CD14-positive monocyte (primary cell): ENCODE data around the gene NCBP1. TPM values are rescaled to one million over a fixed set of nuclear protein-coding genes. Genes with fewer than 3 reads are reported as not detected.
"Not testable (repeated sequence)": the region's sequence is repeated elsewhere in the genome, so short reads cannot be mapped to it uniquely, and the experiment has no call there.

Experiments
- DNase-seq, 3 donors: peaks; one replicate each; pipeline ENCODE4 v3.0.0-alpha.2; 2011 to 2022
- H2AFZ ChIP-seq: 2 replicates; pipeline ENCODE4 v1.6.0; 2012; ENCODE audit warnings: mild to moderate bottlenecking, low read depth, low read length, inconsistent platforms; ENCODE audit not compliant: insufficient read depth, poor library complexity, severe bottlenecking
- H3K27ac ChIP-seq, 2 donors: 1 replicate in 1 of 2; 2 replicates in 1 of 2; pipeline ENCODE4 v1.5.1; 2012 to 2013; ENCODE audit warnings: low read length in 2 of 2, control low read depth in 1 of 2, inconsistent platforms in 1 of 2, low read depth in 1 of 2, mild to moderate bottlenecking in 1 of 2
- H3K27me3 ChIP-seq, 2 donors: one replicate each; pipeline versions ENCODE4 v1.6.0 to v1.6.1; 2011 to 2013; ENCODE audit warnings: low read length in 2 of 2; ENCODE audit not compliant: control insufficient read depth in 2 of 2, insufficient read depth in 2 of 2
- H3K36me3 ChIP-seq, 2 donors: replicated peaks in 1 of 2; 1 replicate in 1 of 2; 2 replicates in 1 of 2; pipeline versions ENCODE4 v1.5.1 to v1.6.1; 2012 to 2013; ENCODE audit warnings: low read length in 2 of 2, control low read depth in 1 of 2, inconsistent platforms in 1 of 2, mild to moderate bottlenecking in 1 of 2; ENCODE audit not compliant: insufficient read depth in 2 of 2, control insufficient read depth in 1 of 2
- H3K4me1 ChIP-seq, 2 donors: 1 replicate in 1 of 2; 2 replicates in 1 of 2; pipeline versions ENCODE4 v1.5.1 to v1.6.1; 2012 to 2013; ENCODE audit warnings: low read length in 2 of 2, control low read depth in 1 of 2, inconsistent platforms in 1 of 2, mild to moderate bottlenecking in 1 of 2, moderate library complexity in 1 of 2; ENCODE audit not compliant: insufficient read depth in 2 of 2, control insufficient read depth in 1 of 2
- H3K4me2 ChIP-seq: replicated peaks from 2 replicates; pipeline ENCODE3; 2012; ENCODE audit warnings: low read length, moderate library complexity, mild to moderate bottlenecking; ENCODE audit not compliant: poor library complexity, severe bottlenecking; ENCODE audit errors: extremely low read depth
- H3K4me3 ChIP-seq, 3 experiments: fragments of 200-600 bp in 1 of 3; sonication (generic) in 1 of 3; replicated peaks in 1 of 3; 1 replicate in 2 of 3; 2 replicates in 1 of 3; pipeline ENCODE4 v1.5.1; 2011 to 2013; ENCODE audit warnings: low read length in 3 of 3, mild to moderate bottlenecking in 3 of 3, control low read depth in 2 of 3, low read depth in 2 of 3, inconsistent platforms in 1 of 3, moderate library complexity in 1 of 3
- H3K79me2 ChIP-seq: 2 replicates; pipeline ENCODE4 v1.6.0; 2012; ENCODE audit warnings: mild to moderate bottlenecking, control low read depth, inconsistent platforms, low read length, moderate library complexity; ENCODE audit not compliant: insufficient read depth
- H3K9ac ChIP-seq: 2 replicates; pipeline ENCODE4 v1.6.0; 2017; ENCODE audit warnings: low read length, mild to moderate bottlenecking; ENCODE audit not compliant: insufficient read depth, poor library complexity, severe bottlenecking
- H3K9me3 ChIP-seq, 2 donors: replicated peaks in 1 of 2; 1 replicate in 1 of 2; 2 replicates in 1 of 2; pipeline versions ENCODE4 v1.5.1 to v1.6.1; 2012 to 2013; ENCODE audit warnings: low read length in 2 of 2, control low read depth in 1 of 2; ENCODE audit not compliant: control insufficient read depth in 1 of 2, insufficient read depth in 1 of 2
- H4K20me1 ChIP-seq: 2 replicates; pipeline ENCODE4 v1.6.0; 2012; ENCODE audit warnings: mild to moderate bottlenecking, low read length, control low read depth, moderate library complexity; ENCODE audit not compliant: insufficient read depth
- H3K27ac Mint-ChIP-seq, 7 donors: one replicate each; pipeline ENCODE4 v1.8.0; 2020; ENCODE audit warnings: mild to moderate bottlenecking in 7 of 7, mixed read lengths in 7 of 7, moderate library complexity in 6 of 7, inconsistent platforms in 2 of 7
- H3K27me3 Mint-ChIP-seq, 3 donors: one replicate each; pipeline ENCODE4 v1.8.0; 2021 to 2022; ENCODE audit warnings: low read depth in 3 of 3, mild to moderate bottlenecking in 3 of 3, mixed read lengths in 3 of 3, moderate library complexity in 3 of 3, inconsistent platforms in 1 of 3
- H3K36me3 Mint-ChIP-seq, 2 donors: one replicate each; pipeline ENCODE4 v1.8.0; 2020; ENCODE audit warnings: mixed read lengths in 2 of 2, inconsistent platforms in 1 of 2, mild to moderate bottlenecking in 1 of 2
- H3K4me1 Mint-ChIP-seq: one replicate; pipeline ENCODE4 v1.8.0; 2020; ENCODE audit warnings: mild to moderate bottlenecking, mixed read lengths
- H3K4me3 Mint-ChIP-seq, 2 donors: one replicate each; pipeline ENCODE4 v1.8.0; 2020; ENCODE audit warnings: mild to moderate bottlenecking in 2 of 2, mixed read lengths in 2 of 2, moderate library complexity in 1 of 2
- H3K9me3 Mint-ChIP-seq, 7 donors: one replicate each; pipeline ENCODE4 v1.8.0; 2020 to 2022; ENCODE audit warnings: mixed read lengths in 7 of 7, mild to moderate bottlenecking in 6 of 7, moderate library complexity in 6 of 7, inconsistent platforms in 2 of 7
- WGBS: methylation state at CpG from one replicate; pipeline ENCODE4 v1.1.5; 2013; ENCODE audit warnings: missing lambda C conversion rate; ENCODE audit not compliant: insufficient coverage; 5-methylcytosine and 5-hydroxymethylcytosine counted together
- intact Hi-C, 2 donors: fragments of 100-400 bp; cut with micrococcal nuclease; formaldehyde crosslinking; loops; one replicate each; pipeline versions ENCODE4 v1.15.0 to v1.15.1; 2023
- polyA minus RNA-seq: library from RNA; depleted of rRNA, polyadenylated mRNA; stranded (reverse); fragments of >200 nt; gene quantifications from 2 replicates; pipeline ENCODE4 v1.2.3, GENCODE V29; 2012
- polyA plus RNA-seq, 3 donors: library from polyadenylated mRNA; depleted of rRNA in 1 of 3; unstranded in 2 of 3; stranded (reverse) in 1 of 3; fragments of 300-500 nt in 2 of 3; fragments of >200 nt in 1 of 3; fragmentation: Illumina TruSeq in 2 of 3; gene quantifications; 1 replicate in 2 of 3; 2 replicates in 1 of 3; pipeline ENCODE4 v1.2.3, GENCODE V29; 2012 to 2021
- total RNA-seq, 12 experiments: library from RNA in 1 of 12; stranded (reverse) in 1 of 12; fragments of 120-200 nt in 1 of 12; gene quantifications; one replicate each; pipeline ENCODE4 v1.2.4 and lab custom pipeline; 2013 to 2026; ENCODE audit warnings: mixed read lengths in 6 of 12, inconsistent platforms in 1 of 12
- TF ChIP-seq, protein P1 (sequence below): fragments of 200-600 bp; IDR thresholded peaks from one replicate; pipeline ENCODE4 v1.8.0; 2022; ENCODE audit warnings: antibody characterized with exemption, mild to moderate bottlenecking

NCBP1 gene, protein sequence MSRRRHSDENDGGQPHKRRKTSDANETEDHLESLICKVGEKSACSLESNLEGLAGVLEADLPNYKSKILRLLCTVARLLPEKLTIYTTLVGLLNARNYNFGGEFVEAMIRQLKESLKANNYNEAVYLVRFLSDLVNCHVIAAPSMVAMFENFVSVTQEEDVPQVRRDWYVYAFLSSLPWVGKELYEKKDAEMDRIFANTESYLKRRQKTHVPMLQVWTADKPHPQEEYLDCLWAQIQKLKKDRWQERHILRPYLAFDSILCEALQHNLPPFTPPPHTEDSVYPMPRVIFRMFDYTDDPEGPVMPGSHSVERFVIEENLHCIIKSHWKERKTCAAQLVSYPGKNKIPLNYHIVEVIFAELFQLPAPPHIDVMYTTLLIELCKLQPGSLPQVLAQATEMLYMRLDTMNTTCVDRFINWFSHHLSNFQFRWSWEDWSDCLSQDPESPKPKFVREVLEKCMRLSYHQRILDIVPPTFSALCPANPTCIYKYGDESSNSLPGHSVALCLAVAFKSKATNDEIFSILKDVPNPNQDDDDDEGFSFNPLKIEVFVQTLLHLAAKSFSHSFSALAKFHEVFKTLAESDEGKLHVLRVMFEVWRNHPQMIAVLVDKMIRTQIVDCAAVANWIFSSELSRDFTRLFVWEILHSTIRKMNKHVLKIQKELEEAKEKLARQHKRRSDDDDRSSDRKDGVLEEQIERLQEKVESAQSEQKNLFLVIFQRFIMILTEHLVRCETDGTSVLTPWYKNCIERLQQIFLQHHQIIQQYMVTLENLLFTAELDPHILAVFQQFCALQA
- total RNA-seq (2013) = 21.7 TPM
- polyA plus RNA-seq = 10 to 100 TPM in 2 of 3 donors, 1 to 10 TPM in 1; 8.9 to 15.8 (median 11.1) TPM
- 10.7 and 11.6 TPM in 2 replicates for polyA minus RNA-seq
- 32.3 to 58.0 (median 45.0) reads per million in 11 experiments for total RNA-seq (lab: John Stamatoyannopoulos, UW)

DNA sequence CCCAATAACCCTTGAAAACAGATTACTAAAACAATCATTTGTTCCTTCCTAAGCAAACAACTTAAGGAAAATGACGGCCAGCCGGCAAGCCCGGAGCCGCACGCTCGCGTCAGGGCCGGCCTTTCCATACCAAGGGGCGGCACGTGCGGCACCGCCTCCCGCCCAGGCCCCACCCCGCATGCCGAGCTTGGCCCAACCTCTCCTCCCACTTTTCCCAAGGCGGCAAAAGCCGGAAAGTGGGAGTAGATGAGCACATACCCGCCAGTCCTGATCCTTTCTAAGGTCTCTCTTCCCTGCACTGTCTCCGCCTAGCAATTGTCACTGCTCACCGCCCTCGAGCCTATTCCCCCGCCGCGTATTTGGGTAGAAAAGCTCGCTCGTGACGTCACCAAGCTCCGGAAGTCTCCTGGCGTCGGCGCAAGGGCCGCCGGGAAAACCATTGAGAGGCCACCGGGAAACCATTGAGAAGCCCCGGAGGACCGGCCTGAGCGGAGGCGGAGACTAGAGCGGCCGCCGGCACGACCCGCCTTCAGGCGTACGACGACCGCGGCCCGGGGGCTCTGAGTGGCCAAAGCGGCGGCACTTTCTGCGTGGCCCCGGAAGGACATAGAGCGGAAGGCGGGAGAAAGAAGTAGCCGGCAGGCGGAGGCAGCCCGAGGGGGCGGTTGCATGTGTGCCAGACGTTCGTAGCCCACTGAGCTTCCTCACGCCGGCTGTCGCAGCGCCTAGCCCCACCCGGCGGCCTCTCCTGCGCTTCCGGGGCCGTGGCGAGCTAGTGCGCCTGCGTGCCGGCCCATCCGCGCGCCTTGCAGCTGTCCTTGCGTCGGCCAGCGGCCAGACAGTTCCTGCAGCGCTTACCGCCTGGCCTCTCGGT, at the start of gene NCBP1, which contains the start of gene TSTD2:
Gene NCBP1, plus strand, starts transcription at position 837 of the 874 bp plus-strand sequence. CDS start 61 bp downstream, outside the sequence.
Gene TSTD2, minus strand, starts transcription at position 384 of the 874 bp plus-strand sequence. CDS start 5,806 bp downstream, outside the sequence.
- H3K4me1 Mint-ChIP-seq = peaks cover 48% of the 10 kb centered on the region
- Histone ChIP-seq H3K4me1 (peaks cover 24 to 36% of the 10 kb centered on the region in 2 donors), H3K36me3 (no peaks in the 10 kb centered on the region), H2AFZ (peak within 1 kb of the TSS; percentile 89), H3K4me3 (peak within 1 kb of the TSS; percentile 74 to 96 (median 93)), H3K27ac (peak within 1 kb of the TSS; percentile 98), H4K20me1 (peaks cover 17% of the 10 kb centered on the region), H3K79me2 (peaks cover 76% of the 10 kb centered on the region), H3K27me3 (no peaks in the 10 kb centered on the region), H3K4me2 (peak within 1 kb of the TSS; percentile 96), H3K9ac (peak within 1 kb of the TSS; percentile 89), H3K9me3 (no peaks in the 10 kb centered on the region)
- no peaks in the 10 kb centered on the region for H3K27me3 Mint-ChIP-seq
- H3K27ac Mint-ChIP-seq = peak within 1 kb of the TSS; percentile 97 to 100 (median 100)
- peaks cover 0 to 2% (median 0%) of the 10 kb centered on the region in 7 donors for H3K9me3 Mint-ChIP-seq
- TF ChIP-seq, protein P1, sequence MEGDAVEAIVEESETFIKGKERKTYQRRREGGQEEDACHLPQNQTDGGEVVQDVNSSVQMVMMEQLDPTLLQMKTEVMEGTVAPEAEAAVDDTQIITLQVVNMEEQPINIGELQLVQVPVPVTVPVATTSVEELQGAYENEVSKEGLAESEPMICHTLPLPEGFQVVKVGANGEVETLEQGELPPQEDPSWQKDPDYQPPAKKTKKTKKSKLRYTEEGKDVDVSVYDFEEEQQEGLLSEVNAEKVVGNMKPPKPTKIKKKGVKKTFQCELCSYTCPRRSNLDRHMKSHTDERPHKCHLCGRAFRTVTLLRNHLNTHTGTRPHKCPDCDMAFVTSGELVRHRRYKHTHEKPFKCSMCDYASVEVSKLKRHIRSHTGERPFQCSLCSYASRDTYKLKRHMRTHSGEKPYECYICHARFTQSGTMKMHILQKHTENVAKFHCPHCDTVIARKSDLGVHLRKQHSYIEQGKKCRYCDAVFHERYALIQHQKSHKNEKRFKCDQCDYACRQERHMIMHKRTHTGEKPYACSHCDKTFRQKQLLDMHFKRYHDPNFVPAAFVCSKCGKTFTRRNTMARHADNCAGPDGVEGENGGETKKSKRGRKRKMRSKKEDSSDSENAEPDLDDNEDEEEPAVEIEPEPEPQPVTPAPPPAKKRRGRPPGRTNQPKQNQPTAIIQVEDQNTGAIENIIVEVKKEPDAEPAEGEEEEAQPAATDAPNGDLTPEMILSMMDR = no peak
- H3K36me3 Mint-ChIP-seq = peaks cover 9 to 13% of the 10 kb centered on the region in 2 donors
- WGBS = under 1% methylated on average over 81 of the region's 83 CpGs
- intact Hi-C loops = loop anchor here (10.0 kb wide), 2 partner anchors 62 to 292 kb away; partner anchors contain the start of genes TRMO (in 1 of the 2) and XPA (in 1 of the 2)
- peak within 1 kb of the TSS; percentile 94 to 98 for H3K4me3 Mint-ChIP-seq
- peak; percentile 96 to 98 (median 96) for DNase-seq

DNA sequence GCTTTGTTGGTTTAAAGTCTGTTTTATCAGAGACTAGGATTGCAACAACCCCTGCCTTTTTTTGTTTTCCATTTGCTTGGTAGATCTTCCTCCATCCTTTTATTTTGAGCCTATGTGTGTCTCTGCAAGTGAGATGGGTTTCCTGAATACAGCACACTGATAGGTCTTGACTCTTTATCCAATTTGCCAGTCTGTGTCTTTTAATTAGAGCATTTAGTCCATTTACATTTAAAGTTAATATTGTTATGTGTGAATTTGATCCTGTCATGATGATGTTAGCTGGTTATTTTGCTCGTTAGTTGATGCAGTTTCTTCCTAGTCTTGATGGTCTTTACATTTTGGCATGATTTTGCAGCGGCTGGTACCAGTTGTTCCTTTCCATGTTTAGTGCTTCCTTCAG, 48.8 kb upstream of the NCBP1 start:
- H3K9me3 ChIP-seq, H3K27ac Mint-ChIP-seq, H3K4me2 ChIP-seq, H3K27ac ChIP-seq, DNase-seq, H3K9ac ChIP-seq, H3K4me3 Mint-ChIP-seq, H2AFZ ChIP-seq, H3K4me1 ChIP-seq, H3K4me3 ChIP-seq, H3K9me3 Mint-ChIP-seq, intact Hi-C loops, H3K4me1 Mint-ChIP-seq, H4K20me1 ChIP-seq, H3K79me2 ChIP-seq, H3K36me3 ChIP-seq, H3K36me3 Mint-ChIP-seq, H3K27me3 Mint-ChIP-seq, H3K27me3 ChIP-seq: not testable (repeated sequence)
- no CpG with 5 or more reads among the region's 2 CpGs for WGBS

DNA sequence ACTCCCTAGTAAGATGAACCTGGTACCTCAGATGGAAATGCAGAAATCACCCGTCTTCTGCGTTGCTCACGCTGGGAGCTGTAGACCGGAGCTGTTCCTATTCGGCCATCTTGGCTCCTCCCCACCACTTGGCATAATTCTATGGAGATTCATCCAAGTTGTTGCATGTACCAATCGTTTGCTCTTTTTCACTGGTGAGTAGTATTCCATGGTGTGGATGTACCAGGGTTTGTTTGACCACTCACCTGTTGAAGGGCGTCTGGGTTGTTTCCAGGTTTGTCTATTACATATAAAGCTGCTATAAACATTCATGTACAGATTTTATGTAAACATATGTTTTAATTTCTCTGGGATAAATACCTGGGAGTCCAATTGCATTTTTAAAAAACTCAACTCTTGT, 46.7 kb upstream of the NCBP1 start:
- H3K27me3 ChIP-seq, H3K4me3 ChIP-seq, H3K27ac Mint-ChIP-seq, H3K79me2 ChIP-seq, H3K4me3 Mint-ChIP-seq, H3K9me3 Mint-ChIP-seq, H2AFZ ChIP-seq, intact Hi-C loops, H3K4me1 ChIP-seq, H3K36me3 ChIP-seq, H3K36me3 Mint-ChIP-seq, H3K9me3 ChIP-seq, H3K4me1 Mint-ChIP-seq, H3K4me2 ChIP-seq, H4K20me1 ChIP-seq, H3K27me3 Mint-ChIP-seq, H3K27ac ChIP-seq, H3K9ac ChIP-seq, DNase-seq: not testable (repeated sequence)
- WGBS = no CpG with 5 or more reads among the region's 7 CpGs
